ENCODE data around the gene GAB2.

- TF ChIP-seq CTCF (IDR thresholded peaks at IDR 0.05): no peak
- TF ChIP-seq EP300 (IDR thresholded peaks at IDR 0.05): no peak
- TF ChIP-seq POLR2A (IDR thresholded peaks at IDR 0.05): no peak
These were observed 199.7 kb downstream of the GAB2 start for GRCh38 chr11:78217650-78218541.
